HG03045 (cell line): ENCODE results near the gene RRP8.
A peak's percentile ranks its signal among the peaks of the same experiment; 100 is the strongest.

Source experiments
- ATAC-seq: cut with Tn5 transposase; IDR thresholded peaks from one replicate; pipeline ENCODE4 v1.9.1; 2021; ENCODE audit warnings: mild to moderate bottlenecking, moderate library complexity; ENCODE audit not compliant: unreplicated experiment

Gene RRP8

DNA sequence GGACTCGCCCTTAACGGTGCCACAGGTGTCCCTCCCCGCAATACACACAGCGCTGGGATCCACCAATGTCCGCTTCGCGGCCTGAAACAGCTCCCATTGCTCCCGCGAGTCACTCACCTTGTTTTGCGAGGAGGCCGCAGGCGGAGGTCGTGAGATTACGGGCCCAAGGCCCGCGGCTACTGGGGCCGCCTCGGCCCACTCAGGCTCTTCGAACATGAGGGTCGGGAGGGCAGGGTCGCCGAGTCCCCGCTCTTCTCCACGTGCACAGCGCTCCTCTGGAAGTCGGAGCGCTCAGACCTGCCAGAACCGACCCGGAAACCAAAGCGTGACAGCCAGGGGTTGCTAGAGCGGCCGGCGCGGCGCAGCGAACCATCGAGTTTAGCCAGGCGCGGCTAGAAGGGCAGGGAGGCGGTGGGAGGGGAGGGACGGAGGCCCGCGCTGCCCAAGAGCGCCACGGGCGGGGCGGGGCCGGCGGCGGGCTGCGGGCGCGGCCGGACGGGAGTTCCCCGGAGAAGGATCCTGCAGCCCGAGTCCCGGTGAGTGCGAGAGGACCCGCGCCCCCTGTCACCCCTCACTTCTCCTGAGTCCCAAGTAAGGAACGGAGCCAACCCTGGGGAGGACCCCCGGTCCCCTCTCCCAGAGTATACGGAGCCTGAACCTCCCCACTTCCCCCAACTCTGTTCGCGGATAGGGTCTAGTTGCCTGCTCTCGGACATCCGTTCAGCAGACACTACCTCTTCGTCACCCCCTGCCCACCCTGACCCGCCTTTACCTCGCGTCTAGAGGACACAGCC lies at the start of gene RRP8, which contains the start of gene ILK:
Gene RRP8 (minus strand): TSS at position 330 of the 794 bp plus-strand sequence. CDS start 114 bp downstream, at position 216.
Gene ILK (plus strand): TSS at position 488 of the 794 bp plus-strand sequence. CDS start 498 bp downstream, outside the sequence.
- peak; percentile 77 for ATAC-seq

DNA sequence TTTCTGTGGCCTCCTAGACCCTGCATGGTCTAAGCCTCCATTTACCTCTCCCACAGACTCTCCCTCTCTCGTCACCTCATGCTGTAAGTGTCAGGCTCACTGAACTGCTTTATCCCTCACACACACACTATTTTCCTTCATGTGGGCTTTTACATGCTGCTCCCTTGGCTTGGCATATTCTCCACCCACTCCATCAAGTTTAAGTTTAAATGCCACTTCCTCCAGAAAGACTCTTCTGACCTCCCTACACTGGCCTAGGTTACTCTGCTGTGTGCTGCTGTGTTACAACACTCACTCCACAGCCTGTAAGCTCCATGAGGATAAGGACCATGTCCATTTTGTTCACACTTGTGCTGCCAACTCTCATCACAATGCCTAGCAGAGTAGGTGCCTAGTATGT lies 49.7 kb upstream of the RRP8 start:
- no peak for ATAC-seq

DNA sequence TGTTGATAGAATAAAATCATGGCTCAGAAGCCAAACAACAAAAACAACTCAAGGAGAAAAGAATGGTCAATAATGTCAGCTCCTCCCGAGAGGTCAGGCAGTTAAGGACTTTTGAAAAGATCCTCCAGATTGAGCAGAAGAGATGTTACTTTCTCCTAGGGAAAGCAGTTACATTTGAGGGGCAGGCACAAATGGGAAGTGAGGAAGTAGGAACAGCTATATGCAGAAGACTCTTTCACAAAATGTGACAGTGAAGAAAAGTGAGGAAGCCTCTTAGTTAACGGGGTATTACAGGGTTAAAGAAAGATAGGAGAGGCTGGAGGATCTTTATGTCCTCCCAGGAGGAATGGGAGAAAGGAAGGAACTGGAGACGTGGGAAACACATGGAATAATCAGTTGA lies 48.8 kb upstream of the RRP8 start:
- no peak for ATAC-seq

DNA sequence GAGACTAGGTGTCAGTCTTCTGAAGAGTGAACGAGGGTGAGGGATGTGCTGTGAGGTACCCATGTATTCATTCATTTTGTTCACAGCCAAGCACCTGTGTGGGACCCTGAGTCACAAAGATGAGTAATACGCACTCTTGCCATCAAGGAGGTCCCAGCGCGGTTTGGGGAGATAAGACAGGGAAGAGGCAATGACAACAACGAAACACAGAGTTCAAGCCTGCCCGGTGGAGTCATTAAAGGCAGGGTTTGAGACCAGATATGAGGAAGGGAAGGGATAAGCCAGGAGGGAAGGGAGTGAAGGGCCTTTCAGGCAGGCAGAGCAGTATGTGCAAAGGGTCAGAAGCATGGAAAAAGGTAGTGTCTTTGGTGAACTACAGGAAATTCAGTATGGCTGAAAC lies 47.6 kb upstream of the RRP8 start:
- no peak for ATAC-seq

DNA sequence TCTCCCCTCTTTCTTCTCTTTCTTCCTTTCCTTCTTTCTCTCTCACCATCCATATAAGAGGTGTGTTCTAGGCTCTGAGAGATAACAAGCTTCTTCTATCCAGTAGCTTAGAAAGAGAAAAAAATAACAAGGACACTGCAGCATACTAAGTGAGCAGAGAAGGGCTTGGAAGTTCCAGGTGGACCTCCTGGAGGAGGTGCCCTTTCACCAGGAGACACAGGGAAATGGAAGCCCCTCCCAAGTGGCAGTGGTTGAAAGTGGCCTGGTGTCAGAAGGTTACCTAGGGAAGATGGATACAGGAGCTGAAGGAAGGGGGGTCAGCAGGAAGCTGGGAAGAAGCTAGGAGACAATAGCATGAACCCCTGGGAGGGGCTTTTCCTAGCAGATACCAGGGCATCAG lies 46.7 kb upstream of the RRP8 start:
- ATAC-seq = no peak

DNA sequence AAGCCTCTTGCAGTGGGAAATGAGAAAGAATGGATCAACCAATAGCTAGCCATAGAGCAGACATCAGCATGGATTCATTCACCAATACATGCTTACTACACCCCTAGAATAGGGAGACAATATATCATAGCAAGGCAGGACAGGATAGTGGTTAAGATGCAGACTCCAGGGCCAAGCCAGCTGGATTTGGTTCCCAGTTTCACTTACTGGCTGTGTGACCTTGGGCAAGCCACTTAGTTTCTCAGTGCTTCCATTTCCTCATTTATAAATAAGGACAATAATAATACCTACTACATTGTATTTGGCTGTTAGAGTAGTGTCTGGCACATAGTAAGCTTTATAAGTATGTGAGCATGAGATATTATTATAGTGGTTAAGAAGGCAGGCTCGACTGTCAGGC lies 45.1 kb upstream of the RRP8 start:
- no peak for ATAC-seq

DNA sequence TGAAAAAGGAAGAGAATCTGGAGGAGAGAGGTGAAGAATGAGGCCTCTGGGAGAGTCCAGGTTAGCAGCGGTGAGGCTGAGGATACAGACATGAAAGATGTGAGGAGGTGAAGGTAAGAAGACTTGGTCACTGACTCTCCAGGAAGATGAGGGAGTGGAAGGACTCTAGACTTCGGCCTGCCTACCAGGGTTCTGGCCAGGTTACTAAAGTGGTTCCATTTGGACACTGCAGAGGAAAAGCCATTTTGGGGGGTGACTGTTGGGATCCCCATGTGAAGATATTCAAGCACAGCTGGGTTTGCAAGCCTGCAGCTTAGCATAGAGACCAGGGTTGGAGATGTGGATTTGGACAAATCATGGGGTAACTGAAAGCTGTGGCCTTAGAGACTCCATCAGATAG lies 44.4 kb upstream of the RRP8 start:
- no peak for ATAC-seq

DNA sequence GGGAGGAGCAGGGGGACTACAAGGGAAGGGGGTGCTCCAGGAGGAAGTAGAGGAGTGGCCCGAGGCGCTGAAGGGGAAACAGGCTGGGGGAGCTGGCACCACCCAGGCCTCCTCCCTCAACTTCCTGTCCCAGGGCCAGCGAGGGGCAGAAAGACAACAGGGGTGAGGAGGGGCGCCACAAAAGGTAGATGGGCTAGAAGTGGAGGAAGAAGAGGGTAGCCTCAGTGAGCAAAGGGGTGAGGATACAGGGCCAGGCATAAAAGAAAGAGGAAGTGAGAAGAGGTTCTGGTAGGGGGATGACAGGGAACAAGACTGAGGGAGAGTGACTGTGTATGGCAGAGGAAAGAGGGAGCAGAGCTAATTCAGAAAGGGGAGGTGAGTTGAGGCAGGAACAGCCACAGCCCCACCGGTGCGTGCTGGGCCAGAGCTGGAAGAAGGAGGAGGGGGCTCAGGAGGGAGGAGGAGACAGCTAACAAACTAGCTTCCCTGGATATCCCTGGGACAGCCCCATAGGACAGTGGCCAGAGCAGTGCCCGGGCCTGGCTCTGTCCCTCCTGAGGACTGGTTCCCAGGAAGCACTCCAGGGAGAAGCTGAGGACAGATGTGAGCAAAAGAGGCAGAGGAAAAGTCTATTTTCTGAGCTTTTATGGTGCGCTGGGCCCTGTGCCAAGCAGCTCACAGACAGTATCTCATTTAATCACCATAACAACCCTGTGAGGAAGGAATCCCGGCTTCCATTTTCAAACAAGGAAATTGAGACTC lies 43.7 kb upstream of the RRP8 start:
- peak; percentile 82 for ATAC-seq

DNA sequence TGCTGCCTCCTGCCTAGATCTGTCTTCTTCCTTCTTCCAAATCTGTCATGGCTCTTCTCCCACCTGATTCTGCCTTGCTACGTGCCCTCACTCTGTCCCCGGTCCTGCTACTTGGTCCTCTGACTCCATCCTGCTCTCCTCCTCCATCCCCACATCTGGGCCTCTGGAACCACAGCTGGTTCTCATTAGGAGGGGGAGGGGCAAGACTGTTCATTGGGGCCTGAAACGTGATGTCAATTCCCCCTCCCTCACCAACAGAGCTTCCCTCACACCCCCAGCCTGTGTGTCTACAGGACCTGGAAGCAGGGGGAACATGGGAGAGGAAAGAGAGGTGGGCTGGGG lies 43.1 kb upstream of the RRP8 start:
- ATAC-seq = no peak

DNA sequence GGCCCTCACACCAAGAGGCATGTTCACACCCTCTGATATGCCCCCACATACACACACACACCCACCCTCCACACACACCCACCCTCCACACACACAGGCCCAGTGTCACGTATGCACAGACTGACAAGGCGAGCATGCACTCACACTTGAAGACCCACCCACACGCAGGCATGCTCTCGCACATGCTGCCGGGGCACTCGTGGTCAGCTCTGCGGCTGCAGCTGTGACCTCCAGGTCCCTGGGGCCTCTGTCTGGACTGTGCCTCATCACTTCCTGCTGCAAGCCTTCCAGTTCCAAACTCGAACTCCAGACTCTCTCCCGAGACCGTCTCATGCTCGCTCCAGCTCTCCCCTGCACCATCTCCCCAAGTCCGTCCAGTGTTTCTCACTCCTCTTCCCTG lies 42.7 kb upstream of the RRP8 start:
- no peak for ATAC-seq

DNA sequence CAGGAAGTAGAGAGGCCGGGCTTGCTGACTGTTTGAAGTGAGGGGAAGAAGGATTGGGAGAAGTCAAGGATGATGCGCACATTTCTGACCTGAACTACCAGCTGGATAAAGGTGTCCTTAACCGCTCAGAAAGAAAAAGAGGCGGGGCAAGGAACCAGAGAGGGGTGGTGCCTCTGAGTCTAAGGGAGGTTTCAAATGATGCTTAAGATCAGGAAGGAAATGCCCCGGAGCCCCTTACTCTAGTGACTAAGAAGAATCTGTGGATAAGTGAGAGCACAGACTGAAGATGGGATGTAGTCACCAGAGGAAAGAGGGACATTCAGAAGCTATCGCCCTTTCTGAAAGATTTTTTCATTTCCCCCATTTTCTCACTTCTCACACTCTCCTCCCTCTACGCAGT lies 39.5 kb upstream of the RRP8 start:
- no peak for ATAC-seq

DNA sequence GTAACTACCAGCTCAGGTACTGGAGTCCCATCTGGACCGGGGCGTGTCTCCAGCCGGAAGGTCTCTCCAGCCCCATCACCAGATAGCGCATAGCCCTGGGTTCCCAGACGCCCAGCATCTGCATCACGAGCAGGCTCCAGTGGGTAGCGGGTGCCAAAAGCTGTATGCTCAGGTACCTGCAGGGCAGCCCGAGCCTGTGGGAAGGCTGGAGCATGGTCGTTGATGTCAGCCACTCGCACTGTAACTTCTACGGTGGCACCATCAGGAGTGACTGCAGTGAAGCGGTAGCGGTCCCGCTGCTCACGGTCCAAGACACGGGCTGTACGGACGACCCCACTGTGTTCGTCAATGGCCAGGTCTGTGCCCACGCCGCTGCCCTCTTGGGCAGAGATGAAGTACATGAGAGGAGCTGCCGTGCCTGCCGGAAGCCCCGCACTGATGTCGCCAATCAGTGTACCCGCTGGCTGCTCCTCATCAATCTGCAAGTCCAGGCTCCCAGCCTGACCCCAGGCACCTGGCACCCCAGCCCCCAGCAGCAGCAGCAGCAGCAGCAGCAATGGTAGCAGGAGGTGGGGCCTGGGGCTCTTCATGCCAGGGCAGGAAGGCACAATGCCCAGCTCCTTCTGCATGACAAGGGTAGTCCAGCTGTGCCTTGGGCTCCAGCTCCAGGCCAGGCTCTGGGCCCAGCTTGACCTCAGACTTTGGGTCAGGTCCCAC lies 37.7 kb upstream of the RRP8 start:
- no peak for ATAC-seq

DNA sequence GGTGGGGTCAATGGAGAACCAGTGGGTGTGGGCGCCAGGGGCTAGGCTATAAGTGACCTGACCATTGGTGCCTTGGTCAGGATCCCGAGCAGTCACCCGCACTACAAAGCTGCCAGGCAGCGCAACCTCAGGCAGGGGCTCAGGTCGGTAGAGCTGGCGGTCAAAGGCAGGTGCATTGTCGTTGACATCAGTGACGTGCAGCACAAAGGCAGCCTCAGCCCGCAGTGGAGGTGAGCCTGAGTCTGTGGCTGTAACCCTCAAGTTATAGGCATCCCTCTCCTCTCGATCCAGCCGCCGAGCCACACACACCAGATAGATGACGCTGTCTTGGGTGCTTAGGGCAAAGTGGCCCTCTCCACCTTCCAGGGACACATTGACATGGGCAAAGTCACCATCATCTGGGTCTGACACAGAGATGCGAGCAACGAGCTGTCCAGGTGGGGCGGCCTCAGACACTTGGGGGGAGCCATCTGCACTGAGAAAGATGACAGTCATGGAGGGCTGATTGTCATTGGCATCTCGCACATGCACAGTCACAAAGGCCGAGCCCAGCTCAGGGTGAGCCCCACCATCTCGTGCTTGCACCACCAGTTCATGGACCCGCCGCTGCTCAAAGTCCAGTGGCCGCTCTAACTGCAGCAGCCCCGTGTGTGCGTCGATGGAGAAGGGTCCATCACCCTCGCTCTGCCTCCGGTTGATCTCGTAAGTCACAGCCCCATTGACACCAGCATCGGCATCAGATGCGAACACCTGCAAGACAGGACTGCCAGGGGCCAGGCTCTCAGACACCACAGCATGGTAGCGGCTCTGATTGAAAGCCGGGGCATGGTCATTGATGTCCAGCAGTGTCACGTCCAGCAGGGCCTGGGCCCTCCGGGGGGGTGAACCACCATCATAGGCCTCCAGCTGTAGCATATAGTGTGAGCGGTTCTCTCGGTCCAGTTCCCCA lies 36.9 kb upstream of the RRP8 start:
- ATAC-seq = no peak

DNA sequence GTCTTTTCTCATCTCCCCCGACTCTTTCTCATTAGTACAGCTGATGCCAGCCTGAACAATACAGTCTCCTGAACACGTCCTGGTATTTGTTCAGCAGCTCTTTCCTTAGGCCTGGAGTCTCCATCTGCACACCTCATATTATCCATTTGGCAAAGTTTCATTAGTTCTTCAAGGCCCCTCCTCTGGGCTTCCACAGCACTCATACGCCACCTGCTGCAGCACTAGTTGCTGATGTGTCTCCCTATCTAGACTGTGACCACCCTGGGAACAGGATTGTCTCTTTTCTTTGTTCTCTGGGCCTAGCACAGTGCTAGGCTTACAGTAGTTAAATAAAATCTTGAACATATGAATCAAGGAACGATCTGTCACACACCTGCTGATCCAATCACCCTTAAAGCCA lies 35.0 kb upstream of the RRP8 start:
- no peak for ATAC-seq

DNA sequence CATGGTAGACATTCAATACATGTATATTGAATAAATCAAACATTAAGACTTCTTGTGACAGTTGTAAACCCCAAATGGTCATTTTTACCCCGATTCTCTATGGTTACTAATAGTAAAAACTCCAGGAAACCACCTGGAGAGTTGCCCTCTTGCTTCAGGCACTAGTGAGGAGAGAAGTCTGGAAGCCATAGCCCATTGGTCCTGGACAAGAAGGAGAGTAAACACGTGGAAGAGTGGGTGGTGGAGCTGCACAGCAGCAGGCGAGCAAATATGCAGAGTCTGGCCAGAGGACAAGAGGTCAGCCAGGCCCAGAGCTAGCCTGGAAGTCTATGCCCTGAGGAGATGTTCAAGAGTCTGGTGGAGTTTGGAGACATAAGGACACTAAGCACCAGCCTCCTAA lies 34.5 kb upstream of the RRP8 start:
- ATAC-seq = no peak

DNA sequence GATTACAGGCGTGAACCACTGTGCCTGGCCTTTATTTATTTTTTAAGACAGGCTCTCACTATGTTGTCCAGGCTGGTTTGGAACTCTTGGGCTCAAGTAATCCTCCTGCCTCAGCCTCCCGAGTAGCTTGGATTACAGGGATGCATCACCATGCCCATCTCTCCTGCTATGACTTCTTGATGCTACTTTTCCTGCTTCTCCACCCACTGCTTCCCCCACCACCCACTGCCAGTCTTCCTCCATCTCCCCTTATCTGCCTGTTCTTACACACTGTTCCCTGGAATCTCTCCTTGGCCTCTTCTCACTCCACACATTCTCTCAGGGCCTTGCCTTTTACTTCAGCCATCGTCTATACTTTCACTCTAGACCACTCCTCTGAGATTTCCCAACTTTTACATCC lies 33.1 kb upstream of the RRP8 start:
- no peak for ATAC-seq

DNA sequence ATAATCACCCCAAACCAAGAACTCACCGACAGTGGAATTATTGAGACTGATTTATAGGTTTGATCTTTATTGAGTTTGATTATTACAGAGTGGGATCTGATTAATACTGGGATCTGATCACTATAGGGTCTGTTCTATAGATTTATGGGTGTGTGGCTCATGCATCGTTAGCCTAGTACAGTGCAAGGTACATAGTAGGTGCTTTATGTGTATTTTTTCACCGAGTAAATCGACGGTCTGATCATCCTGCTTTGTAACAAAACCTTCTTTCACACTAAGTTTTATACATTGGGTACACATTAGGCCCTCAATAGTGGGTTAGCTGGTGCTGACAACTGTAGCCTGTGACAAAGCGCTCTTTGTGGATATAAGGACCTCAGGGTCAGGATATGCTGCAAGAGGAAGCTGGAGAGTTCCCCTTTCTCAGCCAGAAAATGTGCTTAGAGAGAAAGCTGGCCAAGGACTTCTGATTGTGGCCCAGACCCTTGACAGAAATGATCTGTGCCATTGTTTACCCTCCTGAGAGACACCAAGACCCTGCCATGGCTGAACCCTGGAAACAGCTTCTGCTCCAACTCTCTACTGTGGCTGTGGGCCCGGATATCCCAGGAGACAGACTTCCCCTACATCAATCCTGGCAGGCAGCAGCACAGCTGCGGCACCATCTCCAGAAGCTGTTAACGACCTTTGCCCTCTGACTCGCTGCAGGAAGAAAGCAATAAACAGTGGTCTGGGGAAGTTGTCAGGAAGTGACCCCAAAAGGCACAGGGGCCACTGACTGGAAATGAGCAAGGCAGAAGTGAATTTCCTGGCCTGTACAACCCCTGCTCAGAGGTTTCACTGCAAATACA lies 31.9 kb upstream of the RRP8 start:
- ATAC-seq = no peak

DNA sequence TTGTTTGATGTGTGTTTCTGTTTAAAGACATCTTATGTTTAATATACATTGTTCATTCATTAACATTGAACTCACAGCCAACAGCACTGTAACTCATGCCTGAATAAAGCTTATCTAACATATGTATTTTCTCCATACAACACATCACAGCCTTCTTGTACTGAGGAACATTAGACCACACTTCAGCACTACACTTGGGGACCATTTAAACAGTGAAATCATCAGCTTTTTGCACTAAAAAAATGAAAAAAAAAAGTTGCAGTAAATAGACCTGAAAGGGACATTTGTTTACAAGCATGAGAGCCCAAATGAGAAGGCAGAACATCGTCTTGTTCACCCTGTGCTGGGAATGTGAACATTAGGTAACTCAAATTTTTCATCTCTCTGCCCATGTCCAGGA lies 31.1 kb upstream of the RRP8 start:
- ATAC-seq = no peak
